ENCODE data around the gene ETNK1. TPM values are rescaled to one million over a fixed set of nuclear protein-coding genes. Genes with fewer than 3 reads are reported as not detected.

ETNK1 gene
- total and polyA plus RNA-seq, 2 donors (not counting 1 experiment from before 2014, with no cell fraction given): 19.0 to 56.1 TPM

GRCh38 chr12:22728987-22729386 lies 104.0 kb downstream of the ETNK1 start:
- no peak overlapping the region for H3K27ac ChIP-seq (ENCODE audit: insufficient read depth, low read length)
- no peak overlapping the region for H3K4me2 ChIP-seq (ENCODE audit: extremely low read depth, insufficient read depth, low read length)
- no peak overlapping the region for H2AFZ ChIP-seq (ENCODE audit: low read length)
- no peak overlapping the region for H3K9ac ChIP-seq (ENCODE audit: insufficient read depth, low read length)
- H3K27me3 ChIP-seq (ENCODE audit: control insufficient read depth, insufficient read depth, low read length): no peaks in the 10 kb centered on the region
- H3K4me1 ChIP-seq (ENCODE audit: control insufficient read depth, extremely low read depth, insufficient read depth, low read length): peaks cover 7% of the 10 kb centered on the region
- no peaks in the 10 kb centered on the region for H3K79me2 ChIP-seq (ENCODE audit: control insufficient read depth, insufficient read depth, low read length)
- H3K9me3 ChIP-seq (ENCODE audit: control insufficient read depth, insufficient read depth, low read depth, low read length): no peaks in the 10 kb centered on the region
- no peak overlapping the region for H3K4me3 ChIP-seq (replicated peaks in 1 of 4; ENCODE audit: control extremely low read depth in 1 of 4, insufficient read depth in 1 of 4, low read depth in 3 of 4, low read length in 4 of 4)
- no peaks in the 10 kb centered on the region for H3K36me3 ChIP-seq (ENCODE audit: control insufficient read depth, insufficient read depth, low read length)
- no peaks in the 10 kb centered on the region for H4K20me1 ChIP-seq (ENCODE audit: control insufficient read depth, extremely low read depth, insufficient read depth, low read length)
- TF ChIP-seq CTCF (conservative IDR thresholded peaks at IDR 0.05 in 1 of 2, IDR thresholded peaks at IDR 0.05 in 1 of 2; ENCODE audit: low read depth in 1 of 2, low read length in 2 of 2) (no peak), EZH2 (IDR thresholded peaks at IDR 0.05; ENCODE audit: low read length, missing control alignments) (no peak)
- peak; percentile 10 to 21 for DNase-seq (ENCODE audit: low read depth in 2 of 2)

- H3K4me1 ChIP-seq (ENCODE audit: control insufficient read depth, extremely low read depth, insufficient read depth, low read length): peaks cover 7% of the 10 kb centered on the region
- peak overlapping the region in 1 of 4 experiments; percentile 6 for H3K4me3 ChIP-seq (replicated peaks in 1 of 4; ENCODE audit: control extremely low read depth in 1 of 4, insufficient read depth in 1 of 4, low read depth in 3 of 4, low read length in 4 of 4)
- H3K79me2 ChIP-seq (ENCODE audit: control insufficient read depth, insufficient read depth, low read length): no peaks in the 10 kb centered on the region
- H3K36me3 ChIP-seq (ENCODE audit: control insufficient read depth, insufficient read depth, low read length): no peaks in the 10 kb centered on the region
- no peaks in the 10 kb centered on the region for H4K20me1 ChIP-seq (ENCODE audit: control insufficient read depth, extremely low read depth, insufficient read depth, low read length)
- H3K27me3 ChIP-seq (ENCODE audit: control insufficient read depth, insufficient read depth, low read length): no peaks in the 10 kb centered on the region
- H2AFZ ChIP-seq (ENCODE audit: low read length): peak overlapping the region; percentile 72
- no peaks in the 10 kb centered on the region for H3K9me3 ChIP-seq (ENCODE audit: control insufficient read depth, insufficient read depth, low read depth, low read length)
- DNase-seq (ENCODE audit: low read depth in 2 of 2): no peak
- peak overlapping the region; percentile 39 for H3K9ac ChIP-seq (ENCODE audit: insufficient read depth, low read length)
- peak overlapping the region; percentile 25 for H3K4me2 ChIP-seq (ENCODE audit: extremely low read depth, insufficient read depth, low read length)
- peak overlapping the region; percentile 62 for H3K27ac ChIP-seq (ENCODE audit: insufficient read depth, low read length)
- TF ChIP-seq EZH2 (IDR thresholded peaks at IDR 0.05; ENCODE audit: low read length, missing control alignments) (no peak), CTCF (conservative IDR thresholded peaks at IDR 0.05 in 1 of 2, IDR thresholded peaks at IDR 0.05 in 1 of 2; ENCODE audit: low read depth in 1 of 2, low read length in 2 of 2) (no peak)
Measured at GRCh38 chr12:22729431-22729956, 104.5 kb downstream of the ETNK1 start.

- Histone ChIP-seq H2AFZ (ENCODE audit: low read length) (peak overlapping the region; percentile 72), H3K4me1 (ENCODE audit: control insufficient read depth, extremely low read depth, insufficient read depth, low read length) (peaks cover 7% of the 10 kb centered on the region), H3K9ac (ENCODE audit: insufficient read depth, low read length) (peak overlapping the region; percentile 39)
Measured at GRCh38 chr12:22729957-22730443, 105.0 kb downstream of the ETNK1 start.

More at GRCh38 chr12:22729957-22730443, 105.0 kb downstream of the ETNK1 start:
- peak overlapping the region; percentile 62 for H3K27ac ChIP-seq (ENCODE audit: insufficient read depth, low read length)
- H4K20me1 ChIP-seq (ENCODE audit: control insufficient read depth, extremely low read depth, insufficient read depth, low read length): no peaks in the 10 kb centered on the region
- peak; percentile 84 to 93 for DNase-seq (ENCODE audit: low read depth in 2 of 2)
- peak overlapping the region; percentile 25 for H3K4me2 ChIP-seq (ENCODE audit: extremely low read depth, insufficient read depth, low read length)
- TF ChIP-seq CTCF (conservative IDR thresholded peaks at IDR 0.05 in 1 of 2, IDR thresholded peaks at IDR 0.05 in 1 of 2; ENCODE audit: low read depth in 1 of 2, low read length in 2 of 2): no peak
- TF ChIP-seq EZH2 (IDR thresholded peaks at IDR 0.05; ENCODE audit: low read length, missing control alignments): no peak
- H3K79me2 ChIP-seq (ENCODE audit: control insufficient read depth, insufficient read depth, low read length): no peaks in the 10 kb centered on the region
- H3K36me3 ChIP-seq (ENCODE audit: control insufficient read depth, insufficient read depth, low read length): no peaks in the 10 kb centered on the region
- H3K27me3 ChIP-seq (ENCODE audit: control insufficient read depth, insufficient read depth, low read length): no peaks in the 10 kb centered on the region
- peak overlapping the region in 1 of 4 experiments; percentile 6 for H3K4me3 ChIP-seq (replicated peaks in 1 of 4; ENCODE audit: control extremely low read depth in 1 of 4, insufficient read depth in 1 of 4, low read depth in 3 of 4, low read length in 4 of 4)
- H3K9me3 ChIP-seq (ENCODE audit: control insufficient read depth, insufficient read depth, low read depth, low read length): no peaks in the 10 kb centered on the region

Data from fibroblast of lung (primary cell).